GM11168 (cell line): ENCODE measurements around the gene METTL21C.

ENCODE experiments used
- in situ Hi-C: fragments of 300-500 bp; cut with MboI; formaldehyde crosslinking; loops from one replicate; pipeline ENCODE4 v1.12.0; 2022; ENCODE audit warnings: low sequenced_read_pairs; ENCODE audit not compliant: unreplicated experiment

Gene METTL21C

GRCh38 chr13:102670130-102670529 lies 24.7 kb downstream of the METTL21C start:
- in situ Hi-C loops = no loop called here

DNA sequence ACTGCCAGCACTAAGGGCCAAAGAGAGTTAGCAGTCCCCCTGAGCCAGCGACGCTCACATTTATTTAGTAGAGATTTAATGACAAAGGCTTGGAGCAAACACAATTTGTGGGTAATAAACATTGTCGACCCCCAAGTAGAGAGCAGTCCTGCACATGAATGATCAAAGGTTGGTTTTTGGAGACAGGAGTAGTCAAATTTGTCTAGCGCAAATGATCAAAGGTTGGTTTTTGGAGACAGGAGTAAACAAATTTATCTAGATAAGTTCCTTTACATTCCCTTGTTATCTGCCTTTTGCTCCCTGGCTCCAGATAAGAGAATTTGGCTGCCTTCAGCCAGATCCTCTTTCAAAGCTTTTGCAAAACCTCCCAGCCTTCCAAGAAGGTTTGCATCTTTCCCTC lies 26.9 kb downstream of the METTL21C start:
- in situ Hi-C loops = no loop called here

DNA sequence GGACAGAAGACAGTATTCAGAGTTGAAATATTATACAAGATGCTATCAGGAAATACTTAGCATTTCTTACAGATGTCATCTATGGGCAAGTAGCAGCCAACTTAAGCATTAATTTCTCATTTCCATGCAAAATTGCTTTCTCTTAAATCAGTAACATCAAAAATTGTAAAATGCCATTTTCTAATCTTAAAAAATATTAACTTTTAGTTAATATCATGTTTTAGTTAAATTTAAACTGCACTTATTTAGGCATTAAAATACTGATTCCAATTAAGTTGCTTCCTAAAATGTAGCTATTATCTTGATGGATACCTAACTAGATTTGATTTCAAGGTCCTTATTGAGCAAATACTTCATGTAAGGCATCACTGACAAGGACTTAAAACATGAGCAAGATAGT lies 27.8 kb downstream of the METTL21C start:
- in situ Hi-C loops = no loop called here

DNA sequence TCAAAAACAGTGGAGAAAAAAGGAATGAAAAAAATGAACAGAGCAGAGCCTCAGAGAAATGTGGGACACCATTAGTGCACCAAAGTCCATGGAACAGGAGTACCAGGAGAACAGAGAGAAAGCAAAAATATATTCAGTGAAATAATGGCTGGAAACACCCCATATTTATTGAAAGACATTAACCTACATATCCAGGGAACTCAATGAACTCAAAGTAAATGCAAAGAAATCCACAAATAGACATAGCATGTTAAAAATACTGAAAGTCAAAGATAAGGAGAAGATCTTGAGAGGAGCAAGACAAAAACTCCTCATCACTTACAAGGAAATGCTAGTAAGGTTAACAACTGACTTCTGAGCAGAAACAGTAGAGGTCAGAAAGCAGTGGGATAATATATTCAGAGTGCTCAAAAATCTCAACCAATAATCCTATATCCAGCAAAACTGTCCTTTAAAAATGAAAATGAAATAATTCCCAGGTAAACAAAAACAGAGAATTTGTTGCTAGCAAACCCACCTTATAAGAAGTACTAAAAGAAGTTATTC lies 35.6 kb downstream of the METTL21C start:
- in situ Hi-C loops = no loop called here

- in situ Hi-C loops = no loop called here
These were observed 36.2 kb downstream of the METTL21C start for GRCh38 chr13:102658660-102659059.

DNA sequence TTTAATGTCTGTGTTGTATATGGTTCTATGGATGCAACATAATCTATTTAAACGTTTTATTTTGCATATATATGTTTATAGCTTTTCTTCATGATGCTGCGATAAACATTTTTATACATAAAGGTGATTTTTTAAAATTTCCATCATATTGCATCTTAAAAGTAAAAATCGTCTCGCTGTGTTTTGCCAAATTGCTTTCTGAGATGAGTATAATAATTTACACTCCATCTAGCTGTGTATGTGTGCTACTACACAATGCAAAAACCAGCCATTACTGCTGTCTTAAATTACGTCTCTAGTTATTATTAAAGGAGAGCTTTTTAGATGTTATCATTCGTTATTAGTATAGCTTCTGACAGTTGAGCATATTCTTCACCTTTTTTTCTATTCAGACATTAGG lies 37.2 kb downstream of the METTL21C start:
- in situ Hi-C loops = no loop called here

DNA sequence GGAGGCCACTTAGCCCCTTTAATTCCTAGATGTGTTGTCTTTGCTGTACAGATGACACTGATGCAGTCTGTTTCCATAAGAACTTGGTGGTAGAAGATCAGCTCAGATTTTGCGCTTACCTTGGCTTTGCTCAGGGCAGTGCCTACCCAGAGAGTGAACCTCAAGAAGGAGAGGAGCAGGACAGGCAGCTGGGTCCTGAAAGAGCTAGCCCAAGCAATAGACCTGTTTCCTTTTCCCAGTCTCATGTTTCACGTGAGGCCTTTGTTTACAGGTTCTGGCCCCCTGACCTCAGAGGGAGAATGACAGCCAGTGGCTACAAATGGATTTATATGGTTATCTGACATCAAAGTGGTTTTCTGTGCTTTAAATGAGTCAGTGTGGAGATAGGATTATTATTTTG lies 40.1 kb downstream of the METTL21C start:
- in situ Hi-C loops = no loop called here

- in situ Hi-C loops = no loop called here
These were observed 43.0 kb downstream of the METTL21C start for GRCh38 chr13:102651892-102652291.

DNA sequence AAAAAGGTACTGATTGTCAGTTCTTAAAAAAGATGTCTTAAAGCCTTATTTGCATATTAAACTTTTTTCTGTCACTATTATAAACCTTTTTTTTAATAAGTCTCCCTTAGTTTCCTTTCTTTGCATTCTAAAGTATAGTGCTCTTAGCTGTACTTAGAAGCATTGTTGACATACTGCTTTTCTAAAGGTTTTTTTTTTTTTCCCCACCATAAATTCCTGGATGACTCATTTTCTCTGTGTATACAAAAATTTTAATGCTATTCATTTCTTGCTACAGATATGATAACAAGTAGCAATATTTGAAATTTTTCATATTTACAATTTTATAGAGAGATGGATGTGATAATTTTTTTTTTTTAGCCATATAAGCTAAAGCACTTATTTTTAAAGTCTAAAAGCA lies 43.5 kb downstream of the METTL21C start:
- in situ Hi-C loops = no loop called here

DNA sequence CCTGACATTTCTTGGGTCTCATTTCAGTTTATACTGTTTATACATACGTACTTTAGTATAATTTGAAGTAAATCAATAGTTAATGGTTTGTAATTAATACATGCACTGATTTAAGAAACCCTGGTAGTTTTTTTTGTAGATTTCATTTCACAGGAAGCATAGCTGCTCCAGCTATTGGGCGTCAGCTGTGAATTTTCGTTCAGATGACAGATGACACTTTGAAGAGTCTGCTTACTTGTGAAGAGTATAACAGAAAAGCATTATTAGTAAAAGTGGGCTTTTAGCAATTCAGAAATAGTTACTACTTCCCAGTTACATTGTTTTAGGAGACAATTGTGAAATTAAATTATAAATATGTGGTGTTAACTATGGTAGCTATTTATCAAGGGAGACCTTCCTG lies 44.4 kb downstream of the METTL21C start:
- in situ Hi-C loops = no loop called here

GRCh38 chr13:102648046-102648445 lies 46.8 kb downstream of the METTL21C start:
- in situ Hi-C loops = no loop called here

GRCh38 chr13:102645701-102646100 lies 49.1 kb downstream of the METTL21C start:
- in situ Hi-C loops = no loop called here

DNA sequence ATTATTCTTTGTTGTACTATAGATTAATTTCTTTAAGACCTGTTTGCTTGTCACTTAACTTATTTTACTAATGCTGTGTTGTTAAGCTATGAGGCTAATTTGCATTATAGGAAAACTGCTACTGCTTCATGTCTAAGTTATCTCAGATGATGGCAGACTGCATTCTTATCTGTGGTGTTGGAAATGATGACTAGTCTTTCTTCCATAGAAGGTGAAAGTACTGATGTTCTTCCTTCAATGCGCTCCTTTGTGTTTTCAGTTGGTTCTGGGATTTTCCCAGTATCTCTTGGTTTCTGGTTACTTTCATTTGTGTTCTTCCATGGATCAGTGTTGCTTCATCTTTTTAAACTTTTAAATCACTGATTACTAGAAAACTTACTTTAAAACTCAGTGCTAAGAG lies 51.2 kb downstream of the METTL21C start:
- in situ Hi-C loops = no loop called here

DNA sequence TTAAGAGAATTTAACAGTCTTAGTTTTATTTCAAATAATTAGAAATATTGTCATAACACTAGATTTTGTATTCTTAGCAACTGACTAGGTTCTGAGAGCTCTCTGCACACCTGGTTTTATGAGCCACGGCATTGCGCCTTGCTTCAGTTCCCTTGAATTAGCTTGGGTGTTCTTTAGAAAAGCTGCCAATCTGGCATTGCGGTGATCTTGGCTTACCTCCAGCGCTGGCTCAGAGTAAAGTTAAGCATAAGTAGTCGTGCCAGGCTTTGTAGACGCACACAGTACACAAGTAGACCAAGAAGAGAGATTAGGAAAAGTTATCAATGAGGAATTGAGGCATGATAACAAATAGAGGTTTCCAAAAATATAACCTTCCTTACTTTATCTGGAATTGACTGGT lies 52.4 kb downstream of the METTL21C start:
- in situ Hi-C loops = no loop called here

DNA sequence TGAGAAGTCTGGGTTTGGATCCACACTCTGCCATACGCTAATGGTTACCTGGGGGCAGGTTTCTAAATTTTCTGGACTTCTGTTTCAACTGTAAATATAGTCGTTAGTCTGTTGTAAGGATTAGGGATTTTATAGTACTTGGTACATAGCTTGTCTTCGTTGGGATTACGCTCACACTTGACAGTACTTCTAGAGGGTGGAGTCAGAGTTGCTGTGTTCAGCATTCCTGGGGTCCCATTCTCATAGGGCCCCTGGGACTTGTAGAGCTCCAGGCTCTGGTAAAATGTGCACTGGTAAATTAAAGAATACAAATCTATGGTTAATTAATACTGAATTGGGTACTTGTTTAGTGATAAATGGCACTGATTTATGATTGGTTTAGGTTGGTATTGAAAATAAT lies 52.8 kb downstream of the METTL21C start:
- in situ Hi-C loops = no loop called here

DNA sequence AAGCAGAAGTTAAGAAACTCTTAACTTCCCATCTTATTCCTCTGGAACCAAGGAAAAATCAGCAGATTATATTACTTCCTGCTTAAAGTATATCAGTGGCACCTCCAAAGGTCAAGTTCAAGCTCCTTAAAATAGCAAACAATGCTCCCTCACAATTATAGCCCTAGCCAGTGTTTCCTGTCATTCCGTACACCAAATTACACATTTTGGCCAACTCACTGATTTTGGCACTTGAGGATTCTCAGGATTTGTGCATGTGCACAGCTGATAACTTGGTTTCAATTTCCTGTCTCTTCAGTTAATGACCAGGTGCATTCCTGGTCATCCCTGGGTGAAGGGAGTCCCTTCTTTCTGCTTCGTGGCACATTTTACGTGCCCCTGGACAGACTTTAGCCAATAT lies 56.1 kb downstream of the METTL21C start:
- in situ Hi-C loops = no loop called here
